ENCODE results near the gene AOPEP.

DNA sequence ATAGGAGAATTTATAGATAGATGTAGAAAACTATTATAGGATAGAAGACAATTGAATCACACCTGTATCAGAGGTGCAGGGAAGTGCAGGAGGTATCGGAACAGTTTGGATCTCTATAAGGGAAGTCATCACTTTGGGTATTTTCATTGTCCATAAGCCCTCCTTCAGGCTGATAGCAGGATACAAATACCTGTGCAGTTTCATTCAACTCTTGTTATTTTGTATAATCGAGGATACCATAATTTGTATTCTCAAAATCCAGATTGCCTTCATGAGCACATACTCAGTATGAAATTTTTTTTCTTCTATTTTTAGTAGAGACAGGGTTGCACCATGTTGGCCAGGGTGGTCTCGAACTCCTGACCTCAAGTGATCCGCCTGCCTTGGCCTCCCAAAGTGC, 289.1 kb downstream of the AOPEP start:
- TF ChIP-seq, protein P1, sequence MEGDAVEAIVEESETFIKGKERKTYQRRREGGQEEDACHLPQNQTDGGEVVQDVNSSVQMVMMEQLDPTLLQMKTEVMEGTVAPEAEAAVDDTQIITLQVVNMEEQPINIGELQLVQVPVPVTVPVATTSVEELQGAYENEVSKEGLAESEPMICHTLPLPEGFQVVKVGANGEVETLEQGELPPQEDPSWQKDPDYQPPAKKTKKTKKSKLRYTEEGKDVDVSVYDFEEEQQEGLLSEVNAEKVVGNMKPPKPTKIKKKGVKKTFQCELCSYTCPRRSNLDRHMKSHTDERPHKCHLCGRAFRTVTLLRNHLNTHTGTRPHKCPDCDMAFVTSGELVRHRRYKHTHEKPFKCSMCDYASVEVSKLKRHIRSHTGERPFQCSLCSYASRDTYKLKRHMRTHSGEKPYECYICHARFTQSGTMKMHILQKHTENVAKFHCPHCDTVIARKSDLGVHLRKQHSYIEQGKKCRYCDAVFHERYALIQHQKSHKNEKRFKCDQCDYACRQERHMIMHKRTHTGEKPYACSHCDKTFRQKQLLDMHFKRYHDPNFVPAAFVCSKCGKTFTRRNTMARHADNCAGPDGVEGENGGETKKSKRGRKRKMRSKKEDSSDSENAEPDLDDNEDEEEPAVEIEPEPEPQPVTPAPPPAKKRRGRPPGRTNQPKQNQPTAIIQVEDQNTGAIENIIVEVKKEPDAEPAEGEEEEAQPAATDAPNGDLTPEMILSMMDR (IDR thresholded peaks at IDR 0.05; ENCODE audit: insufficient read depth, low read depth, low read length) = no peak
- TF ChIP-seq EZH2 (IDR thresholded peaks at IDR 0.05; ENCODE audit: insufficient read depth, low read length) = no peak

Data from astrocyte (in vitro differentiated cells and primary cell).